SK-N-SH treated with all-trans-retinoic acid at 6 μM for 48 hours (cell line): ENCODE results near the gene TIMP2.

Experiments used
- BACH2 ChIP-seq: fragments of 250-450 bp; sonication (Bioruptor Pico); IDR thresholded peaks from 2 replicates; pipeline ENCODE4 v1.9.0; 2021; ENCODE audit warnings: mild to moderate bottlenecking, borderline replicate concordance
- CSDC2 ChIP-seq: fragments of 250-450 bp; sonication (Bioruptor Pico); IDR thresholded peaks from 2 replicates; pipeline ENCODE4 v1.5.0; 2020; ENCODE audit warnings: mild to moderate bottlenecking, moderate library complexity
- ESRRG ChIP-seq: fragments of 250-450 bp; sonication (Bioruptor Pico); IDR thresholded peaks from 2 replicates; pipeline ENCODE4 v1.6.1; 2021; ENCODE audit warnings: mild to moderate bottlenecking
- GLIS3 ChIP-seq: fragments of 250-450 bp; sonication (Bioruptor Pico); IDR thresholded peaks from 2 replicates; pipeline ENCODE4 v1.5.0; 2020; ENCODE audit warnings: mild to moderate bottlenecking, moderate library complexity
- SNAI2 ChIP-seq: fragments of 250-450 bp; sonication (Bioruptor Pico); IDR thresholded peaks from 2 replicates; pipeline ENCODE4 v1.5.0; 2020; ENCODE audit warnings: mild to moderate bottlenecking, moderate library complexity
- TCF4 ChIP-seq: fragments of 250-450 bp; sonication (Bioruptor Pico); IDR thresholded peaks from 2 replicates; pipeline ENCODE4 v1.8.0; 2021; ENCODE audit warnings: mild to moderate bottlenecking, moderate library complexity, borderline replicate concordance
- ZFP30 ChIP-seq: fragments of 450-650 bp; formaldehyde crosslinking; IDR thresholded peaks from 2 replicates; pipeline ENCODE4 v1.5.0; 2022; ENCODE audit warnings: mild to moderate bottlenecking, moderate library complexity
- ZNF70 ChIP-seq: fragments of 450-650 bp; formaldehyde crosslinking; IDR thresholded peaks from 2 replicates; pipeline ENCODE4 v1.5.0; 2020; ENCODE audit warnings: mild to moderate bottlenecking, moderate library complexity
- ZNF8 ChIP-seq: fragments of 450-650 bp; formaldehyde crosslinking; IDR thresholded peaks from 2 replicates; pipeline ENCODE4 v1.5.0; 2020; ENCODE audit warnings: mild to moderate bottlenecking, moderate library complexity
- TF ChIP-seq, protein P1 (sequence below): fragments of 250-450 bp; sonication (Bioruptor Pico); IDR thresholded peaks from 2 replicates; pipeline ENCODE4 v1.8.0; 2021; ENCODE audit warnings: low read depth, mild to moderate bottlenecking, moderate library complexity, borderline replicate concordance
- TF ChIP-seq, protein P2 (sequence below): fragments of 250-450 bp; sonication (Bioruptor Pico); IDR thresholded peaks from 2 replicates; pipeline ENCODE4 v1.5.0; 2020; ENCODE audit warnings: mild to moderate bottlenecking, moderate library complexity
- TF ChIP-seq, protein P3 (sequence below): fragments of 250-450 bp; sonication (Bioruptor Pico); IDR thresholded peaks from 2 replicates; pipeline ENCODE4 v1.8.0; 2020; ENCODE audit warnings: mild to moderate bottlenecking, moderate library complexity, borderline replicate concordance

GRCh38 chr17:78956254-78956653 lies 31.1 kb upstream of the TIMP2 start:
- no peak for TF ChIP-seq GLIS3 (CRISPR knock-in tag)
- no peak for TF ChIP-seq BACH2
- TF ChIP-seq ZFP30 (CRISPR knock-in tag): no peak
- TF ChIP-seq, protein P1, sequence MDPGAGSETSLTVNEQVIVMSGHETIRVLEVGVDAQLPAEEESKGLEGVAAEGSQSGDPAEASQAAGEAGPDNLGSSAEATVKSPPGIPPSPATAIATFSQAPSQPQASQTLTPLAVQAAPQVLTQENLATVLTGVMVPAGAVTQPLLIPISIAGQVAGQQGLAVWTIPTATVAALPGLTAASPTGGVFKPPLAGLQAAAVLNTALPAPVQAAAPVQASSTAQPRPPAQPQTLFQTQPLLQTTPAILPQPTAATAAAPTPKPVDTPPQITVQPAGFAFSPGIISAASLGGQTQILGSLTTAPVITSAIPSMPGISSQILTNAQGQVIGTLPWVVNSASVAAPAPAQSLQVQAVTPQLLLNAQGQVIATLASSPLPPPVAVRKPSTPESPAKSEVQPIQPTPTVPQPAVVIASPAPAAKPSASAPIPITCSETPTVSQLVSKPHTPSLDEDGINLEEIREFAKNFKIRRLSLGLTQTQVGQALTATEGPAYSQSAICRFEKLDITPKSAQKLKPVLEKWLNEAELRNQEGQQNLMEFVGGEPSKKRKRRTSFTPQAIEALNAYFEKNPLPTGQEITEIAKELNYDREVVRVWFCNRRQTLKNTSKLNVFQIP (CRISPR knock-in tag): no peak
- TF ChIP-seq ZNF8 (CRISPR knock-in tag): no peak
- TF ChIP-seq, protein P2, sequence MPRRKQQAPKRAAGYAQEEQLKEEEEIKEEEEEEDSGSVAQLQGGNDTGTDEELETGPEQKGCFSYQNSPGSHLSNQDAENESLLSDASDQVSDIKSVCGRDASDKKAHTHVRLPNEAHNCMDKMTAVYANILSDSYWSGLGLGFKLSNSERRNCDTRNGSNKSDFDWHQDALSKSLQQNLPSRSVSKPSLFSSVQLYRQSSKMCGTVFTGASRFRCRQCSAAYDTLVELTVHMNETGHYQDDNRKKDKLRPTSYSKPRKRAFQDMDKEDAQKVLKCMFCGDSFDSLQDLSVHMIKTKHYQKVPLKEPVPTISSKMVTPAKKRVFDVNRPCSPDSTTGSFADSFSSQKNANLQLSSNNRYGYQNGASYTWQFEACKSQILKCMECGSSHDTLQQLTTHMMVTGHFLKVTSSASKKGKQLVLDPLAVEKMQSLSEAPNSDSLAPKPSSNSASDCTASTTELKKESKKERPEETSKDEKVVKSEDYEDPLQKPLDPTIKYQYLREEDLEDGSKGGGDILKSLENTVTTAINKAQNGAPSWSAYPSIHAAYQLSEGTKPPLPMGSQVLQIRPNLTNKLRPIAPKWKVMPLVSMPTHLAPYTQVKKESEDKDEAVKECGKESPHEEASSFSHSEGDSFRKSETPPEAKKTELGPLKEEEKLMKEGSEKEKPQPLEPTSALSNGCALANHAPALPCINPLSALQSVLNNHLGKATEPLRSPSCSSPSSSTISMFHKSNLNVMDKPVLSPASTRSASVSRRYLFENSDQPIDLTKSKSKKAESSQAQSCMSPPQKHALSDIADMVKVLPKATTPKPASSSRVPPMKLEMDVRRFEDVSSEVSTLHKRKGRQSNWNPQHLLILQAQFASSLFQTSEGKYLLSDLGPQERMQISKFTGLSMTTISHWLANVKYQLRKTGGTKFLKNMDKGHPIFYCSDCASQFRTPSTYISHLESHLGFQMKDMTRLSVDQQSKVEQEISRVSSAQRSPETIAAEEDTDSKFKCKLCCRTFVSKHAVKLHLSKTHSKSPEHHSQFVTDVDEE (CRISPR knock-in tag): no peak
- no peak for TF ChIP-seq SNAI2 (CRISPR knock-in tag)
- TF ChIP-seq TCF4 (CRISPR knock-in tag): no peak
- no peak for TF ChIP-seq ZNF70 (CRISPR knock-in tag)
- TF ChIP-seq, protein P3, sequence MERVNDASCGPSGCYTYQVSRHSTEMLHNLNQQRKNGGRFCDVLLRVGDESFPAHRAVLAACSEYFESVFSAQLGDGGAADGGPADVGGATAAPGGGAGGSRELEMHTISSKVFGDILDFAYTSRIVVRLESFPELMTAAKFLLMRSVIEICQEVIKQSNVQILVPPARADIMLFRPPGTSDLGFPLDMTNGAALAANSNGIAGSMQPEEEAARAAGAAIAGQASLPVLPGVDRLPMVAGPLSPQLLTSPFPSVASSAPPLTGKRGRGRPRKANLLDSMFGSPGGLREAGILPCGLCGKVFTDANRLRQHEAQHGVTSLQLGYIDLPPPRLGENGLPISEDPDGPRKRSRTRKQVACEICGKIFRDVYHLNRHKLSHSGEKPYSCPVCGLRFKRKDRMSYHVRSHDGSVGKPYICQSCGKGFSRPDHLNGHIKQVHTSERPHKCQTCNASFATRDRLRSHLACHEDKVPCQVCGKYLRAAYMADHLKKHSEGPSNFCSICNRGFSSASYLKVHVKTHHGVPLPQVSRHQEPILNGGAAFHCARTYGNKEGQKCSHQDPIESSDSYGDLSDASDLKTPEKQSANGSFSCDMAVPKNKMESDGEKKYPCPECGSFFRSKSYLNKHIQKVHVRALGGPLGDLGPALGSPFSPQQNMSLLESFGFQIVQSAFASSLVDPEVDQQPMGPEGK (CRISPR knock-in tag): no peak
- no peak for TF ChIP-seq ESRRG (CRISPR knock-in tag)
- TF ChIP-seq CSDC2 (CRISPR knock-in tag): no peak
